Activated naive CD4-positive, alpha-beta T cell treated with anti-CD3 and anti-CD28 coated beads, Interleukin-2, amount 50 U/mL, for 24 hours (primary cell): ENCODE data around the gene THSD7A.
"Not testable (repeated sequence)": the region's sequence is repeated elsewhere in the genome, so short reads cannot be mapped to it uniquely, and the experiment has no call there.

ENCODE experiments used
- H3K27ac Mint-ChIP-seq: one replicate; pipeline ENCODE4 v1.8.0; 2021; ENCODE audit warnings: mild to moderate bottlenecking, mixed read lengths
- H3K27me3 Mint-ChIP-seq: one replicate; pipeline ENCODE4 v1.8.0; 2021; ENCODE audit warnings: mixed read lengths
- H3K36me3 Mint-ChIP-seq: one replicate; pipeline ENCODE4 v1.8.0; 2021; ENCODE audit warnings: mixed read lengths
- H3K4me1 Mint-ChIP-seq: one replicate; pipeline ENCODE4 v1.8.0; 2021; ENCODE audit warnings: mixed read lengths
- H3K4me3 Mint-ChIP-seq: one replicate; pipeline ENCODE4 v1.8.0; 2021; ENCODE audit warnings: mild to moderate bottlenecking, mixed read lengths
- H3K9me3 Mint-ChIP-seq: one replicate; pipeline ENCODE4 v1.8.0; 2021; ENCODE audit warnings: mixed read lengths

THSD7A gene

GRCh38 chr7:11533229-11533820 lies 298.7 kb downstream of the THSD7A start:
- Mint-ChIP-seq H3K4me3 (no peak overlapping the region), H3K27me3 (peaks cover 1% of the 10 kb centered on the region)

DNA sequence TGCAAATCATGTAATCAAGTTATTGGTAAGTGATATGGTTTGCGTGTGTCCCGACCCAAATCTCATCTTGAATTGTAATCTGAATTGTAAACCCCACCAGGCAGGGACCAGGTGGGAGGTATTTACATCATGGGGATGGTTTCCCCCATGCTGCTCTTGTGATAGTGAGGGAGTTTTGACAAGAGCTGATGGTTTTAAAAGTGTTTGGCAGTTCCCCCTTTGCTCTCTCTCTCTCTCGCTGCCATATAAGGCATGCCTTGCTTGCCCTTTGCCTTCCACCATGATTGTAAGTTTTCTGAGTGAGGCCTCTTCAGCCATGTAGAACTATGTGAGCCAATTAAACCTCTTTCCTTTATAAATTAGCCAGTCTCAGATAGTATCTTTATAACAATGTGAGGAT lies 302.6 kb downstream of the THSD7A start:
- peaks cover 1% of the 10 kb centered on the region for H3K27me3 Mint-ChIP-seq
- no peaks in the 10 kb centered on the region for H3K36me3 Mint-ChIP-seq
- no peak overlapping the region for H3K4me3 Mint-ChIP-seq
- H3K9me3 Mint-ChIP-seq = peaks cover 5% of the 10 kb centered on the region
- no peaks in the 10 kb centered on the region for H3K4me1 Mint-ChIP-seq
- no peak overlapping the region for H3K27ac Mint-ChIP-seq

More at GRCh38 chr7:11533229-11533820, 298.7 kb downstream of the THSD7A start:
- Mint-ChIP-seq H3K36me3 (no peaks in the 10 kb centered on the region), H3K27ac (no peak overlapping the region), H3K9me3 (peaks cover 5% of the 10 kb centered on the region), H3K4me1 (no peaks in the 10 kb centered on the region)

- Mint-ChIP-seq H3K27ac (no peak overlapping the region), H3K4me1 (no peaks in the 10 kb centered on the region), H3K36me3 (no peaks in the 10 kb centered on the region), H3K27me3 (peaks cover 1% of the 10 kb centered on the region), H3K4me3 (no peak overlapping the region), H3K9me3 (peaks cover 5% of the 10 kb centered on the region)
Measured at GRCh38 chr7:11527707-11528106, 304.3 kb downstream of the THSD7A start.

DNA sequence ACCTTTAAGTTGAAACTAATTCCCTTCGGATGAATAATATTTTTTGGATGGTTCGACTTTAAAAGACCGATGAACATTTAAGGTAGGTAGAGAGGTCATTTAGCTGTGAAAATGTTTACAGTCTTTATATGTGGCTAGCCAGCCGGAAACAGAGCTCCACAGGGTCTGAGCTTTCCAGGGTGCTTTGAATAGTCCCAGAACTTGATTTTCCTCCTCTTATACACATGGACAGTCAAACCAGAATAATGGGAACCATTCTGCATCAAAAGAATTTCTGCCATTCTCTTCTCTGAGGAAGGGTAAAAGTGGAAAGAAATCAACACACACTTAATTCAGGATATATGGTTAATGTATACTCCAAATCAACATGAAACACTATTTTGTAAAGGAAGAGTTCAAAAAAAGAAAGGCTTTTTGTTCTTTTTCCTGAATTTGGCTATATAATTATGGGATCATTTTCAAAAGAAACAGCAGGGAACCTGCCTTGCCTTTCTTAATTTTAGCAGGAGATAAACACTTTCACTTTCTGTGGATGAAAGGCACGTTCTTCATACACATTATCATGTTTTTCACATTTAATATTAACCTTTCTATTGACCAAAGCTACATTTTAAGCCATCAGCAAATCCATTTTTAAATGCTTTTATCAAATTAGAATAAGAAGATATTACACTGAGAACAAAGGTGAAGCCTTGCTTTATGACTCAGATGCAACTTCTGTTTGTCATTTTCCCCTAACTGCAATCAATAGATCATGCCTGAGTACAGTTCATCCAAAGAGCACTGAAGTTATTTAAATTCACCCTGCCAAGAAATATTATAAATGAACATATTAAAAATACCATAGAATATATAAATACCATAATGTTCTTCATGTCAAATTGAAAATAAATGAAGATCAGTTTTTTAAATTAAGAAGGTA lies 307.3 kb downstream of the THSD7A start:
- Mint-ChIP-seq H3K36me3 (no peaks in the 10 kb centered on the region), H3K4me1 (no peaks in the 10 kb centered on the region), H3K4me3 (no peak overlapping the region), H3K27ac (no peak overlapping the region), H3K9me3 (no peaks in the 10 kb centered on the region), H3K27me3 (no peaks in the 10 kb centered on the region)

DNA sequence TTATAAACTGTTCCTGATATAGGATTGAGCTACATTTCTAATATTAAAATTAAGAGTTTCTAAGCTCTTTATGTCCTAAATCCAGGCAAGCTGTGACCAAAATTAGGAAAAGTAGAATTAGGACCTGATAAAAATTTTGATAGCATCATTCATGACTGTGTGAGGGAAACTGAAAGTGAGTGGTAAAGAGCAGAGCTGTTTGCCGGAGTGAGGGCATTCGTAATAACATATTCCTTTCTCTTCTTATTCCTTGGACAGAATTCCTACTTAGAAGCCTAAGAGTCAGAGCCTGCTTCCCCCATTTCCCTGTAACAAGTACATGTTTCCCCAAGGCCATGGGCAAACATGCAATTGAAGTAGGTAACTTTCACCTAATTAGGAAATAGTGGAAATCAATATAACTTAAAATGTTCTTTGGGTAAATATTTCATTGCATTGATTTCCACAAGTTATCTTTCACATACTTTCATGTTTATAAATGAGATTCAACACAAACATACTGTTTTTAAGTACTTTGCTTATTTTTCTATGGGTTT lies 310.0 kb downstream of the THSD7A start:
- not testable (repeated sequence) for H3K36me3 Mint-ChIP-seq, H3K9me3 Mint-ChIP-seq, H3K27me3 Mint-ChIP-seq, H3K4me3 Mint-ChIP-seq, H3K4me1 Mint-ChIP-seq, H3K27ac Mint-ChIP-seq

DNA sequence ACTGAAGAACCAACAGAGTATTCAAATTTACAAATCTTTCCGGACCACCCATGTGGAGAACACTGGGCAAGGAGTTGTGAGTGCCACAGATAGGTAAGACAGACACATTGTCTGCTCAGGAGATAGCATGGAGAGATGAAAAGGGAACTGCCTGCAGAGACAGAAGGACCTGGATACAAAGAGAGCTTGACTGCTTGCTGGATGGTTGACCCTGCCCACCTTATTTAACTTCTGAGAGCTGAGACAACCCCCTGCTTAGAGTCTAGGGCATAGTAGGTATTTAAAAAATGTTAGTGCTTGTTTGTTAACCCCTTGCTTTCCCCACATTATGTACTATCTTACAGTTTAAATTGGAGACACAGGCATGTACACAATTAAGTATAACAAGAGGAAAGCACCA lies 314.1 kb downstream of the THSD7A start:
- Mint-ChIP-seq H3K36me3 (no peaks in the 10 kb centered on the region), H3K4me3 (no peak overlapping the region), H3K9me3 (peaks cover 3% of the 10 kb centered on the region), H3K27ac (no peak overlapping the region), H3K27me3 (no peaks in the 10 kb centered on the region), H3K4me1 (no peaks in the 10 kb centered on the region)

DNA sequence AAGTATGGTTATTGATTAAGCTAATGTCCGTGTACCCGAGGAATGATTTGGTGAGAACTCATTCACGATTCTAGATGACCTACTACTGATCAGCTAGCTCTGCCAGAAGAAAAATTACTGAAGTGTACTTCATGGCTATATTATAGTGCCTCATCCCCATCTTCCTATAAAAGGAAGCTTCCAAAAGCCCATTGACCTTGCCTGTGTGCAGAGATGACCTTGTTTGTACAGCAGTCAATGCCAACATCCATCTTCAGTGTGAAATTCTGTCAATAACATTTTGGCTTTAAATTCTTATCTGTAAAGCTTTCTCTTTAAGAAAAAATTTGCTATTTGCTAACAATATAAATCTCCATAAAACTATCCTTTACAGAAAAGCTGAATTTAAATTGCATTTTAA lies 315.7 kb downstream of the THSD7A start:
- no peaks in the 10 kb centered on the region for H3K36me3 Mint-ChIP-seq
- H3K4me3 Mint-ChIP-seq = no peak overlapping the region
- H3K9me3 Mint-ChIP-seq = peaks cover 3% of the 10 kb centered on the region
- H3K27ac Mint-ChIP-seq = no peak overlapping the region
- no peaks in the 10 kb centered on the region for H3K4me1 Mint-ChIP-seq
- H3K27me3 Mint-ChIP-seq = no peaks in the 10 kb centered on the region

DNA sequence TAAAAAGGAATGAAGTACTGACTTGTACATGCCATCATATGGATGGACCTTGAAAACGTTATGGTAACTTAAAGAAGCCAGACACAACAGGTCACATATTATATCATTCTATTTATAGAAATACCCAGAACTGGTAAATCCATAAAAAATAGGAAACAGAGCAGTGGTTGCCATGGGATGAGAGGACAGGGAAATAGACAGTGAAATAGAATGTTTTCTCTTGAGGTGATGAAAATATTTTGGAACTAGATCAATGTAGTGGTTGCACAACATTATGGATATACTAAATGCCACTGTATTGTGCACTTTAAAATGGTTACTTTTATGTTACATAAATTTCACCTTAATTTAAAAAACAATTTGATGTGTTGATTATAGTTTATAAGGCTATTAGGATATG lies 318.5 kb downstream of the THSD7A start:
- no peaks in the 10 kb centered on the region for H3K27me3 Mint-ChIP-seq
- no peak overlapping the region for H3K4me3 Mint-ChIP-seq
- no peak overlapping the region for H3K27ac Mint-ChIP-seq
- peaks cover 3% of the 10 kb centered on the region for H3K9me3 Mint-ChIP-seq
- no peaks in the 10 kb centered on the region for H3K36me3 Mint-ChIP-seq
- H3K4me1 Mint-ChIP-seq = no peaks in the 10 kb centered on the region

- H3K4me3 Mint-ChIP-seq = no peak overlapping the region
- peaks cover 8% of the 10 kb centered on the region for H3K9me3 Mint-ChIP-seq
- H3K27me3 Mint-ChIP-seq = no peaks in the 10 kb centered on the region
- H3K27ac Mint-ChIP-seq = no peak overlapping the region
- H3K4me1 Mint-ChIP-seq = no peaks in the 10 kb centered on the region
- H3K36me3 Mint-ChIP-seq = no peaks in the 10 kb centered on the region
Measured at GRCh38 chr7:11507929-11508328, 324.1 kb downstream of the THSD7A start.

DNA sequence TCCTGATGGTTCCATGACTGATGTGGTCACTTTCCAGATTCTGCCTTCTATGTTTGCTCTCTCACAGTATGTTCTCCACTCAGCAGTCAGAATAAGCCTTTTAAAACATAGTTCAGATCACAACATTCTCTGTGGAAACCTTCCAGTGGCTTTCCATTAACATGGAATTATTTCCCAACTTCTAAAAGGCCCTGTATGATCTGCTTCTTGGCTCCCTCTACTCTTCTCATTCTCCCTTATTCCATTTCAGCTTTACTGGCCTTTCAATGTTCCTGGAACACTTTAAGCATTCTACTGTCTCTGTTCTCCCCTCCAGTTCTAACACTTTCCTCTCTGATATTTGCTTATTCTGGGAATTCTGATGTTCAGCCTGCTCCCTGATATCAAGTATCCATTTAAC lies 325.6 kb downstream of the THSD7A start:
- Mint-ChIP-seq H3K4me3 (no peak overlapping the region), H3K27me3 (no peaks in the 10 kb centered on the region), H3K36me3 (no peaks in the 10 kb centered on the region)

DNA sequence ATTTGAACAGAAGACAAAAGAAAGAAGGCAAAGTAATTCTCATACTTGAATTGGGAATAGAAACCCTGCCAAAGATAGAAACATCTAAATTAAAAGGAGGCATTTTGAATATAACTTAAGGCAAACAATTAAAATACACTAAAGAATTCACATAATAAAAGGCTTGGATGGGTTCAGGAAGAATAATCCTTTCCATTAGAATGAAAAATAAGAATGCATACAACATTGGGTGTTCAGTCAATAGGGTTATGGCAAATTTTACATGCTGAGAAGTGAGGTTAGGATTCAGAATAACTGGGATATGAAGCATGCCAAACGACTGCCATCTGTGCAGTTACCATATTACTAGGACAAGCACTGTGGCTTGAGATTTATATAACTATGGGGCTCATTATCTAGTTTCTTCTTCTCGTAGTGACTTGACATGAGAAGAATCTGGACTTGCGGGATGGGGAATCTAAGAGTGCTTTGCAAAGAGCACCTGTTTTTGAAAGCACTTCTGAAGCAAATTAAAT lies 326.5 kb downstream of the THSD7A start:
- peaks cover 8% of the 10 kb centered on the region for H3K9me3 Mint-ChIP-seq
- no peak overlapping the region for H3K4me3 Mint-ChIP-seq
- no peaks in the 10 kb centered on the region for H3K4me1 Mint-ChIP-seq
- no peaks in the 10 kb centered on the region for H3K36me3 Mint-ChIP-seq
- no peaks in the 10 kb centered on the region for H3K27me3 Mint-ChIP-seq
- no peak overlapping the region for H3K27ac Mint-ChIP-seq

More for the DNA sequence above, 325.6 kb downstream of the THSD7A start:
- Mint-ChIP-seq H3K27ac (no peak overlapping the region), H3K9me3 (peaks cover 8% of the 10 kb centered on the region), H3K4me1 (no peaks in the 10 kb centered on the region)

GRCh38 chr7:11492307-11492706 lies 339.7 kb downstream of the THSD7A start:
- Mint-ChIP-seq H3K4me1 (no peaks in the 10 kb centered on the region), H3K9me3 (peaks cover 9% of the 10 kb centered on the region), H3K27me3 (no peaks in the 10 kb centered on the region), H3K36me3 (no peaks in the 10 kb centered on the region), H3K4me3 (no peak overlapping the region), H3K27ac (no peak overlapping the region)

GRCh38 chr7:11491811-11492210 lies 340.2 kb downstream of the THSD7A start:
- no peaks in the 10 kb centered on the region for H3K27me3 Mint-ChIP-seq
- peaks cover 9% of the 10 kb centered on the region for H3K9me3 Mint-ChIP-seq
- no peaks in the 10 kb centered on the region for H3K4me1 Mint-ChIP-seq
- no peak overlapping the region for H3K4me3 Mint-ChIP-seq
- no peak overlapping the region for H3K27ac Mint-ChIP-seq
- no peaks in the 10 kb centered on the region for H3K36me3 Mint-ChIP-seq

GRCh38 chr7:11489280-11489679 lies 342.7 kb downstream of the THSD7A start:
- H3K27ac Mint-ChIP-seq = no peak overlapping the region
- H3K36me3 Mint-ChIP-seq = no peaks in the 10 kb centered on the region
- no peaks in the 10 kb centered on the region for H3K4me1 Mint-ChIP-seq
- no peaks in the 10 kb centered on the region for H3K27me3 Mint-ChIP-seq
- H3K4me3 Mint-ChIP-seq = no peak overlapping the region
- peaks cover 9% of the 10 kb centered on the region for H3K9me3 Mint-ChIP-seq

- Mint-ChIP-seq H3K4me3 (no peak overlapping the region), H3K9me3 (peaks cover 9% of the 10 kb centered on the region), H3K27me3 (no peaks in the 10 kb centered on the region), H3K27ac (no peak overlapping the region), H3K36me3 (no peaks in the 10 kb centered on the region), H3K4me1 (no peaks in the 10 kb centered on the region)
Measured at GRCh38 chr7:11486271-11486670, 345.7 kb downstream of the THSD7A start.

DNA sequence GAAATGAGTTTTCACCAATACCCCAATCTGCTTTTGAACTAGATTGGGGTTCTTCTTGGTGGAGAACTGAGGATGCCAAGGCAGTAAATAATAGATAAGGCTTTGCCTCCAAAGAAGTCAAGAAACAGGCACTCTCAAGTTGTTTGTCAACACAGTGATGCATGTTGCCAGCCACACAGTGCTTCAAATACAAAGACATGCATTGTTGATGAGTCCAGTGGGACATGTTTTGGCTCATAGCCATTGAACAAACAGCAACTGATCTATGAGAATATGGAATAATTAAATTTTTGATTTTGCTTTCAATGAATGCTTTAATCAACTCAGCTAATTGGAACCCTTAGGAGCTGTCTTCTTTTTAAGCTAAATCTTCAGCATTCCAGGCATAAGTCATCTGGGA lies 346.4 kb downstream of the THSD7A start:
- H3K36me3 Mint-ChIP-seq = no peaks in the 10 kb centered on the region
- H3K4me3 Mint-ChIP-seq = no peak overlapping the region

More for the DNA sequence above, 346.4 kb downstream of the THSD7A start:
- H3K27me3 Mint-ChIP-seq = no peaks in the 10 kb centered on the region
- peaks cover 9% of the 10 kb centered on the region for H3K9me3 Mint-ChIP-seq
- H3K27ac Mint-ChIP-seq = no peak overlapping the region
- H3K4me1 Mint-ChIP-seq = no peaks in the 10 kb centered on the region
